ENCODE data around the gene GNG2.

Gene GNG2

DNA sequence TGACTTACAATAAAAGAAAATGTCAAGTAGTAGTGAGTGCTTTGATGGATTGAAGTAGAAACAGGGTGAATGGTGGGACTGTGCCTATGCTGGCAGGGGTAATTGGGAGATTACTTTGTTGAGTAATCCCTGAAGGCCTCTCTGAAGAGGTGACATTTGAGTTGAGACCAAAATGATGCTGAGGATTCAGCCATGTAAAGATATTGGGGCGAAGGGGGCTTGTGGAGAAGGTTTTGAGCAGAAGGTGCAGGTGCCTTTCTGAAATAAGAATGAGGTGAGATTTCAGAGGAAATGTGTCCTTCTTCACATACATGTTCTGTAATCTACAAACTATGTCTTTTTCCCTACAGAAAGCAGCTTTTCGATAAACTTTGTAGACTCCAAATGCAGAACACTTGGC is 8.0 kb downstream of the GNG2 start:
- H3K79me2 ChIP-seq (ENCODE audit: low read length), result no peaks in the 10 kb centered on the region
- no peaks in the 10 kb centered on the region for H3F3A ChIP-seq (ENCODE audit: insufficient read depth, low read length)
- no peak overlapping the region for H3K27ac ChIP-seq (ENCODE audit: low read length)

DNA sequence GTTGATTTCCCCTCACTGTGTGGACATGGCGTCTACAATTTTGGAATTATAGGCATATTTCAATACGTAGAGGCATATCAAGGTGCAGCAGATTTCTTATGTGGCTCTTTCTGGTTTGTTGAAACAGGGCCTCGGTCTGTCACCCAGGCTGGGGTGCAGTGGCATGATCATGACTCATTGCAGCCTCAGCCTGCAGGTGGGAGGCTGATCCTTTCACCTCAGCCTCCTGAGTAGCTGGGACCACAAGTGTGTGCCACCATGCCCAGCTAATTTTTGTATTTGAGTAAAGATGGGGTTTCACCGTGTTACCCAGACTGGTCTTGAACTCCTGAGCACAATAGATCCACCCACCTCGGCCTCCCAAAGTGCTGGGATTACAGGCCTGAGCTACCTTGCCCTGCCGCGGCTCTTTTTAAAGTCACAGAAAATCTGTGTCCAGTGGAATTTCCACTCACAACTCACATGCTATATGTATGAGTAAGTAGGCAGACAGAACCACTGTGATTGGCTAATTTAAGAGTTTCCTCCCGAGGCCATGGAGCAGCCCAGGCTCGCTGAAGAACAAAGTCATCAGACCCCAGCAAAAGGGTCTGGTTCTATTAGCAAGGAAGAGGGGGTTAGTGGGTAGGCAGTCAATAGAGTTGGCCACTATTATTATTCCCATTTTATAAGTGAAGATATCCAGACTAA is 9.1 kb downstream of the GNG2 start:
- no peaks in the 10 kb centered on the region for H3K9me3 ChIP-seq (replicated peaks; ENCODE audit: insufficient read depth, low read length)
- H2AFZ ChIP-seq (ENCODE audit: low read length), result no peak overlapping the region
- TF ChIP-seq EZH2phosphoT487 (IDR thresholded peaks at IDR 0.05; ENCODE audit: low read length), result no peak
- TF ChIP-seq EZH2 (optimal IDR thresholded peaks at IDR 0.05; ENCODE audit: low read depth, low read length), result no peak
- TF ChIP-seq, protein P1, sequence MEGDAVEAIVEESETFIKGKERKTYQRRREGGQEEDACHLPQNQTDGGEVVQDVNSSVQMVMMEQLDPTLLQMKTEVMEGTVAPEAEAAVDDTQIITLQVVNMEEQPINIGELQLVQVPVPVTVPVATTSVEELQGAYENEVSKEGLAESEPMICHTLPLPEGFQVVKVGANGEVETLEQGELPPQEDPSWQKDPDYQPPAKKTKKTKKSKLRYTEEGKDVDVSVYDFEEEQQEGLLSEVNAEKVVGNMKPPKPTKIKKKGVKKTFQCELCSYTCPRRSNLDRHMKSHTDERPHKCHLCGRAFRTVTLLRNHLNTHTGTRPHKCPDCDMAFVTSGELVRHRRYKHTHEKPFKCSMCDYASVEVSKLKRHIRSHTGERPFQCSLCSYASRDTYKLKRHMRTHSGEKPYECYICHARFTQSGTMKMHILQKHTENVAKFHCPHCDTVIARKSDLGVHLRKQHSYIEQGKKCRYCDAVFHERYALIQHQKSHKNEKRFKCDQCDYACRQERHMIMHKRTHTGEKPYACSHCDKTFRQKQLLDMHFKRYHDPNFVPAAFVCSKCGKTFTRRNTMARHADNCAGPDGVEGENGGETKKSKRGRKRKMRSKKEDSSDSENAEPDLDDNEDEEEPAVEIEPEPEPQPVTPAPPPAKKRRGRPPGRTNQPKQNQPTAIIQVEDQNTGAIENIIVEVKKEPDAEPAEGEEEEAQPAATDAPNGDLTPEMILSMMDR (IDR thresholded peaks at IDR 0.05; ENCODE audit: low read length), result no peak
- H3K4me2 ChIP-seq (ENCODE audit: low read depth, low read length), result no peak overlapping the region
- H3K27ac ChIP-seq (ENCODE audit: low read length), result no peak overlapping the region
- H4K20me1 ChIP-seq (ENCODE audit: insufficient read depth, low read length), result no peaks in the 10 kb centered on the region
- H3K9me2 ChIP-seq (replicated peaks; ENCODE audit: insufficient read depth, low read length), result no peaks in the 10 kb centered on the region
- no peaks in the 10 kb centered on the region for H3F3A ChIP-seq (ENCODE audit: insufficient read depth, low read length)
- no peak overlapping the region for H3K4me3 ChIP-seq (ENCODE audit: low read length)
- H3K79me2 ChIP-seq (ENCODE audit: low read length), result no peaks in the 10 kb centered on the region
- no peak overlapping the region for H3K9ac ChIP-seq (ENCODE audit: low read length)
- no peaks in the 10 kb centered on the region for H3K36me3 ChIP-seq (replicated peaks; ENCODE audit: insufficient read depth, low read length)
- no peaks in the 10 kb centered on the region for H3K4me1 ChIP-seq (ENCODE audit: low read length)
- DNase-seq, result no peak
- no peaks in the 10 kb centered on the region for H3K27me3 ChIP-seq (replicated peaks; ENCODE audit: insufficient read depth, low read length)

More for the DNA sequence above, 8.0 kb downstream of the GNG2 start:
- no peaks in the 10 kb centered on the region for H3K36me3 ChIP-seq (replicated peaks; ENCODE audit: insufficient read depth, low read length)
- DNase-seq, result no peak
- H3K4me3 ChIP-seq (ENCODE audit: low read length), result no peak overlapping the region
- no peaks in the 10 kb centered on the region for H4K20me1 ChIP-seq (ENCODE audit: insufficient read depth, low read length)
- no peak overlapping the region for H3K4me2 ChIP-seq (ENCODE audit: low read depth, low read length)
- H2AFZ ChIP-seq (ENCODE audit: low read length), result no peak overlapping the region
- H3K9me3 ChIP-seq (replicated peaks; ENCODE audit: insufficient read depth, low read length), result no peaks in the 10 kb centered on the region
- H3K9ac ChIP-seq (ENCODE audit: low read length), result no peak overlapping the region
- no peaks in the 10 kb centered on the region for H3K27me3 ChIP-seq (replicated peaks; ENCODE audit: insufficient read depth, low read length)
- TF ChIP-seq EZH2 (optimal IDR thresholded peaks at IDR 0.05; ENCODE audit: low read depth, low read length), result no peak
- no peaks in the 10 kb centered on the region for H3K4me1 ChIP-seq (ENCODE audit: low read length)
- H3K9me2 ChIP-seq (replicated peaks; ENCODE audit: insufficient read depth, low read length), result no peaks in the 10 kb centered on the region

DNA sequence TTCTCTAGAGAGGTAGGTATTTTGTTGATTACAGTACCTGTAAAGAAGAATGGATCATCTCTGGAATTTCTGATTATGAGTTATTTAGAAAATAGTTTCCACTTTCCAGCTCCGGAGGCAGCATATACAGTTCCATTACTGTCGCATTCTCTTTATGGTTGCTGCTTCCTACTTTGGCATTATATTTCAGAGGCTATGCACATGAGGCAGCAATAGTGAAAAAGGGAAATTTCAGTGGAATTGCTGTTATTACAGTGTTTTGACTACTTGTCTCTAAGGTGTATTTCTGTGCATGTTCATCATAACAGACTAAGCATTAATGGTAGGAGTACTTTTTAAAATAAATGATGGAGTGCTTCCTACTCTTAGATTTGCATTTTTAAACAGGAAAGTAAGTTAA is 10.2 kb downstream of the GNG2 start:
- no peak overlapping the region for H3K27ac ChIP-seq (ENCODE audit: low read length)
- H3K79me2 ChIP-seq (ENCODE audit: low read length), result no peaks in the 10 kb centered on the region
- no peak overlapping the region for H2AFZ ChIP-seq (ENCODE audit: low read length)
- H3K4me2 ChIP-seq (ENCODE audit: low read depth, low read length), result no peak overlapping the region
- TF ChIP-seq, protein P1 (IDR thresholded peaks at IDR 0.05; ENCODE audit: low read length), result no peak
- no peak for TF ChIP-seq EZH2phosphoT487 (IDR thresholded peaks at IDR 0.05; ENCODE audit: low read length)
- no peak for TF ChIP-seq EZH2 (optimal IDR thresholded peaks at IDR 0.05; ENCODE audit: low read depth, low read length)
- no peaks in the 10 kb centered on the region for H3K9me3 ChIP-seq (replicated peaks; ENCODE audit: insufficient read depth, low read length)
- no peak for DNase-seq
- H3K9me2 ChIP-seq (replicated peaks; ENCODE audit: insufficient read depth, low read length), result no peaks in the 10 kb centered on the region
- H4K20me1 ChIP-seq (ENCODE audit: insufficient read depth, low read length), result no peaks in the 10 kb centered on the region
- no peaks in the 10 kb centered on the region for H3F3A ChIP-seq (ENCODE audit: insufficient read depth, low read length)
- H3K4me3 ChIP-seq (ENCODE audit: low read length), result no peak overlapping the region
- no peaks in the 10 kb centered on the region for H3K4me1 ChIP-seq (ENCODE audit: low read length)
- H3K27me3 ChIP-seq (replicated peaks; ENCODE audit: insufficient read depth, low read length), result no peaks in the 10 kb centered on the region
- no peaks in the 10 kb centered on the region for H3K36me3 ChIP-seq (replicated peaks; ENCODE audit: insufficient read depth, low read length)
- no peak overlapping the region for H3K9ac ChIP-seq (ENCODE audit: low read length)

DNA sequence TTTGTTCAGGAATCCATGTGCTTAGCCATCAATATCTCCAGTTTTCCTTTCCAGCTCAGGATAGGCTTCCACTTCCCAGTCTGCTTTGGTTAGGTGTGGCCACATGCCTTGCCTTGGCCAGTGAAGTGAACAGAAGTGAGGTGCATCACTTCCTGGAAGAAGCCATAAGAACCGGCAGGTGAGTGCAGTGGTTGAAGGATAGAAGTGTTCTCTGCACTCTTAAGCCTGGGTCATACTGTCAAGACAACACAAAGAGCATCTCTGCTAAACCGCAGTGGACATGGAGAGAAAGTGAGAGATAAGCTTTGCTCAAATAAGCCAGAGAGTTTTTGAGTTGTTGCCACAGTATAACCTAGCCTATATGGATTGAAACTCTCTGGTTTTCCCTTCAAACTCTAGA is 11.4 kb downstream of the GNG2 start:
- Histone ChIP-seq H3F3A (ENCODE audit: insufficient read depth, low read length) (no peaks in the 10 kb centered on the region), H3K27ac (ENCODE audit: low read length) (no peak overlapping the region), H3K79me2 (ENCODE audit: low read length) (no peaks in the 10 kb centered on the region), H3K36me3 (replicated peaks; ENCODE audit: insufficient read depth, low read length) (no peaks in the 10 kb centered on the region), H3K4me1 (ENCODE audit: low read length) (no peaks in the 10 kb centered on the region), H3K9me2 (replicated peaks; ENCODE audit: insufficient read depth, low read length) (no peaks in the 10 kb centered on the region), H2AFZ (ENCODE audit: low read length) (no peak overlapping the region), H4K20me1 (ENCODE audit: insufficient read depth, low read length) (no peaks in the 10 kb centered on the region), H3K4me2 (ENCODE audit: low read depth, low read length) (no peak overlapping the region), H3K9ac (ENCODE audit: low read length) (no peak overlapping the region), H3K9me3 (replicated peaks; ENCODE audit: insufficient read depth, low read length) (no peaks in the 10 kb centered on the region), H3K27me3 (replicated peaks; ENCODE audit: insufficient read depth, low read length) (no peaks in the 10 kb centered on the region), H3K4me3 (ENCODE audit: low read length) (no peak overlapping the region)
- TF ChIP-seq, protein P1 (IDR thresholded peaks at IDR 0.05; ENCODE audit: low read length), result no peak
- no peak for TF ChIP-seq EZH2 (optimal IDR thresholded peaks at IDR 0.05; ENCODE audit: low read depth, low read length)
- no peak for TF ChIP-seq EZH2phosphoT487 (IDR thresholded peaks at IDR 0.05; ENCODE audit: low read length)
- DNase-seq, result no peak

Measured in MM.1S (cell line).